Endothelial cell of umbilical vein (primary cell): ENCODE results near the gene ARFIP1. TPM values are rescaled to one million over a fixed set of nuclear protein-coding genes. Genes with fewer than 3 reads are reported as not detected.

ENCODE experiments used
- BruUV-seq: library from RNA; stranded (reverse); fragments of 400-500 nt; replicated peaks from 2 replicates; lab custom pipeline; 2021; lab: Mats Ljungman, UMichigan
- CTCF ChIA-PET: fragments of 300-600, 350-600 bp; sonication (Branson Sonifier 250); formaldehyde crosslinking; loops from one replicate; lab custom pipeline; 2021; ENCODE audit warnings: antibody characterized with exemption, inconsistent platforms; lab: Charles Lee
- POLR2A ChIA-PET: fragments of 300-600, 350-600 bp; sonication (Branson Sonifier 250); formaldehyde crosslinking; loops from one replicate; lab custom pipeline; 2021; ENCODE audit warnings: antibody characterized with exemption, inconsistent platforms; lab: Charles Lee
- DNase-seq: peaks from one replicate; pipeline ENCODE4 v3.0.0-alpha.2; 2011; ENCODE audit warnings: low read depth, low spot score
- FAIRE-seq: peaks from 2 replicates; lab custom pipeline; 2011; peaks lifted over from hg19 to GRCh38; lab: Jason Lieb, UNC
- H2AFZ ChIP-seq: 2 replicates; pipeline ENCODE4 v1.6.0; 2012; ENCODE audit warnings: low read depth, low read length, control low read depth, inconsistent platforms
- H3K27ac ChIP-seq: 2 replicates; pipeline ENCODE4 v1.5.1; 2011; ENCODE audit warnings: low read depth, mild to moderate bottlenecking, control low read depth, low read length, moderate library complexity; ENCODE audit not compliant: insufficient read depth
- H3K27me3 ChIP-seq, 2 experiments: 2 replicates each; pipeline versions ENCODE4 v1.6.0 to v1.6.1; 2011; ENCODE audit warnings: low read length in 2 of 2, mixed read lengths in 1 of 2; ENCODE audit not compliant: control insufficient read depth in 2 of 2, insufficient read depth in 2 of 2
- H3K36me3 ChIP-seq, 2 experiments: 2 replicates in 1 of 2; 3 replicates in 1 of 2; pipeline ENCODE4 v1.5.1; 2011; ENCODE audit warnings: low read length in 2 of 2, mild to moderate bottlenecking in 1 of 2, moderate library complexity in 1 of 2; ENCODE audit not compliant: control insufficient read depth in 2 of 2, insufficient read depth in 2 of 2; ENCODE audit errors: extremely low read depth in 1 of 2
- H3K4me1 ChIP-seq: 3 replicates; pipeline ENCODE4 v1.5.1; 2011; ENCODE audit warnings: mild to moderate bottlenecking, low read length; ENCODE audit not compliant: control insufficient read depth, insufficient read depth; ENCODE audit errors: extremely low read depth
- H3K4me2 ChIP-seq: 2 replicates; pipeline ENCODE4 v1.6.1; 2011; ENCODE audit warnings: low read length, control low read depth, mixed read lengths; ENCODE audit not compliant: insufficient read depth
- H3K4me3 ChIP-seq, 3 experiments: fragments of 200-600 bp in 1 of 3; sonication (generic), shearing (Covaris generic) in 1 of 3; replicated peaks in 1 of 3; 2 replicates each; pipeline ENCODE4 v1.5.1; 2011 to 2016; ENCODE audit warnings: control low read depth in 3 of 3, low read length in 3 of 3, mild to moderate bottlenecking in 2 of 3, inconsistent platforms in 1 of 3, low read depth in 1 of 3, moderate library complexity in 1 of 3; ENCODE audit not compliant: insufficient read depth in 1 of 3
- H3K79me2 ChIP-seq: 2 replicates; pipeline ENCODE4 v1.6.0; 2012; ENCODE audit warnings: low read length, inconsistent platforms; ENCODE audit not compliant: control insufficient read depth, insufficient read depth
- H3K9ac ChIP-seq: replicated peaks from 2 replicates; pipeline ENCODE3; 2011; ENCODE audit warnings: low read length, control low read depth; ENCODE audit not compliant: insufficient read depth; ENCODE audit errors: extremely low read depth
- H3K9me1 ChIP-seq: replicated peaks from 3 replicates; pipeline ENCODE4 v1.6.0; 2011; ENCODE audit warnings: mild to moderate bottlenecking, low read length; ENCODE audit not compliant: control insufficient read depth, insufficient read depth; ENCODE audit errors: extremely low read depth
- H3K9me3 ChIP-seq: replicated peaks from 2 replicates; pipeline ENCODE4 v1.5.1; 2012; ENCODE audit warnings: low read length, inconsistent platforms; ENCODE audit not compliant: control insufficient read depth, insufficient read depth
- H4K20me1 ChIP-seq: replicated peaks from 2 replicates; pipeline ENCODE3; 2011; ENCODE audit warnings: mild to moderate bottlenecking, low read length; ENCODE audit not compliant: control insufficient read depth, insufficient read depth; ENCODE audit errors: extremely low read depth
- CTCF ChIP-seq, 2 donors: IDR thresholded peaks; 1 replicate in 1 of 2; 2 replicates in 1 of 2; pipeline ENCODE4 v1.5.1; 2011; ENCODE audit warnings: low read length in 2 of 2, mild to moderate bottlenecking in 2 of 2, moderate library complexity in 2 of 2, control low read depth in 1 of 2, inconsistent platforms in 1 of 2, low read depth in 1 of 2; ENCODE audit not compliant: insufficient read depth in 1 of 2; ENCODE audit errors: extremely low read depth in 1 of 2
- EZH2 ChIP-seq: IDR thresholded peaks from 2 replicates; pipeline ENCODE4 v1.6.1; 2012; ENCODE audit warnings: borderline replicate concordance, low read depth, mild to moderate bottlenecking, moderate library complexity, low read length, inconsistent platforms; ENCODE audit not compliant: severe bottlenecking
- FOS ChIP-seq: IDR thresholded peaks from 2 replicates; pipeline ENCODE4 v1.6.1; 2011; ENCODE audit warnings: mild to moderate bottlenecking, low read length, moderate library complexity, borderline replicate concordance; ENCODE audit not compliant: insufficient read depth
- GATA2 ChIP-seq: IDR thresholded peaks from 2 replicates; pipeline ENCODE4 v1.7.0; 2011; ENCODE audit warnings: low read depth, mild to moderate bottlenecking, moderate library complexity, mixed read lengths, low read length; ENCODE audit not compliant: insufficient read length, insufficient read depth
- JUN ChIP-seq: IDR thresholded peaks from 2 replicates; pipeline ENCODE4 v1.6.1; 2011; ENCODE audit warnings: borderline replicate concordance, low read depth; ENCODE audit not compliant: insufficient read length, insufficient read depth
- MAX ChIP-seq: IDR thresholded peaks from 2 replicates; pipeline ENCODE4 v1.6.1; 2011; ENCODE audit not compliant: insufficient read depth, insufficient read length
- MYC ChIP-seq: IDR thresholded peaks from one replicate; pipeline ENCODE4 v1.6.1; 2011; ENCODE audit warnings: mild to moderate bottlenecking, low read depth, low read length
- POLR2A ChIP-seq: IDR thresholded peaks from 2 replicates; pipeline ENCODE4 v1.6.1; 2012; ENCODE audit warnings: low read depth, mild to moderate bottlenecking, control low read depth, low read length
- POLR2AphosphoS5 ChIP-seq: IDR thresholded peaks from 2 replicates; pipeline ENCODE4 v1.6.1; 2012; ENCODE audit warnings: low read depth, mild to moderate bottlenecking, control low read depth, low read length, moderate library complexity; ENCODE audit not compliant: insufficient read depth
- dilution Hi-C: fragments of 300-500 bp; cut with MboI; formaldehyde crosslinking; loops from one replicate; pipeline ENCODE4 v1.15.0; 2019; ENCODE audit warnings: low sequenced_read_pairs; ENCODE audit not compliant: extremely low pct_ligation_motif_present
- intact Hi-C: fragments of 100-400 bp; cut with micrococcal nuclease; formaldehyde crosslinking; loops from one replicate; pipeline ENCODE4 v1.10.0; 2022
- polyA plus RNA-seq, 4 experiments: library from polyadenylated mRNA; depleted of rRNA in 3 of 4; stranded (reverse) in 3 of 4; unstranded in 1 of 4; fragments of >200 nt; gene quantifications; 2 replicates each; pipeline versions ENCODE4 v1.2.1 to v1.2.3, GENCODE V29; 2011 to 2012; ENCODE audit warnings: missing spikeins in 1 of 4
- total RNA-seq: library from RNA; stranded (reverse); gene quantifications from 2 replicates; pipeline ENCODE4 v1.2.3, GENCODE V29; 2021

ARFIP1 gene
- total and polyA plus RNA-seq, 2 donors (not counting 3 experiments of a cell fraction or from before 2014, with no cell fraction given): 10.0 to 24.2 TPM

- ChIA-PET POLR2A (interaction anchor here (0.7 kb wide), 1 partner anchor 126 kb away, joined by 4 read pairs; no protein-coding TSS in a partner anchor), CTCF (no interaction called here)
- peaks cover 4% of the 10 kb centered on the region for H3K4me1 ChIP-seq
- TF ChIP-seq MYC (no peak), GATA2 (no peak), POLR2A (no peak), MAX (no peak), FOS (no peak), POLR2AphosphoS5 (no peak), EZH2 (no peak), JUN (no peak), CTCF (IDR thresholded peaks at IDR 0.05; ENCODE audit: extremely low read depth in 1 of 2, insufficient read depth in 1 of 2, low read depth in 1 of 2, low read length in 2 of 2) (no peak)
- FAIRE-seq (no peak), DNase-seq (no peak)
- H3K9me3 ChIP-seq: no peaks in the 10 kb centered on the region
- H2AFZ ChIP-seq: no peak overlapping the region
- intact Hi-C loops (no loop called here), dilution Hi-C loops (no loop called here)
- no peaks in the 10 kb centered on the region for H3K36me3 ChIP-seq
- no peaks in the 10 kb centered on the region for H3K9me1 ChIP-seq
- BruUV-seq: no TSS peak
- no peak overlapping the region for H3K27ac ChIP-seq
- H3K79me2 ChIP-seq: peaks cover 2% of the 10 kb centered on the region
- H3K27me3 ChIP-seq: no peaks in the 10 kb centered on the region
- H4K20me1 ChIP-seq: no peaks in the 10 kb centered on the region
- no peak overlapping the region for H3K4me3 ChIP-seq
- H3K9ac ChIP-seq: no peak overlapping the region
- H3K4me2 ChIP-seq: no peak overlapping the region
These were observed 35.3 kb downstream of the ARFIP1 start for GRCh38 chr4:152815078-152815477.
